DLD1 (cell line): ENCODE data around the gene DELE1.
"Not testable (repeated sequence)": the region's sequence is repeated elsewhere in the genome, so short reads cannot be mapped to it uniquely, and the experiment has no call there.

ENCODE experiments used
- in situ Hi-C: cut with HindIII; loops from 2 replicates; pipeline ENCODE4 v1.10.0; 2017; ENCODE audit warnings: low sequenced_read_pairs

The DELE1 gene

DNA sequence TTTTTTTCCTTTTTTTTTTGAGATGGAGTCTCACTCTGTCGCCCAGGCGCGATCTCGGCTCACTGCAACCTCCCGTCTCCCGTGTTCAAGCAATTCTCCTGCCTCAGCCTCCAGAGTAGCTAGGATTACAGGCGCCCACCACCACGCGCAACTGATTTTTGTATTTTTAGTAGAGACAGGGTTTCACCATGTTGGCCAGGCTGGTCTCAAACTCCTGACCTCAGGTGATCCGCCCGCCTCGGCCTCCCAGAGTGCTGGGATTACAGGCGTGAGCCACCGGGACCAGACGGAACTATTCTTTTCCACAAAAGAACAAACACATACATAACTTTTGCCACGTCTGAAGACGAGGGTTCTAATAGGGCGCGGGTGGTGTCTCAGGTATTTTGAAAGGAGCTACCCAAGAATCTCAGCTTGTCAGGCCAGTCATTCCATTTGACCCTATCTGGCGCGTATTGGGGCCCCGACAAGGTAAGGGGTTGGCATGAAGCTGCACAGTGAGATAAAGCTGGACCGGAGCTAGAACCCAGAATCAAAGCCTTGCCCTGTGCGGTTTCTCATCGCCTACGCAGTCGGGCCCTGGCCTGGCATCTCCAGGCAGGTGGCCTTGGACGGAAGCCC lies 734 bp upstream of the DELE1 start:
- in situ Hi-C loops, result not testable (repeated sequence)

GRCh38 chr5:141926434-141926833 lies 2.8 kb downstream of the DELE1 start:
- in situ Hi-C loops, result no loop called here

DNA sequence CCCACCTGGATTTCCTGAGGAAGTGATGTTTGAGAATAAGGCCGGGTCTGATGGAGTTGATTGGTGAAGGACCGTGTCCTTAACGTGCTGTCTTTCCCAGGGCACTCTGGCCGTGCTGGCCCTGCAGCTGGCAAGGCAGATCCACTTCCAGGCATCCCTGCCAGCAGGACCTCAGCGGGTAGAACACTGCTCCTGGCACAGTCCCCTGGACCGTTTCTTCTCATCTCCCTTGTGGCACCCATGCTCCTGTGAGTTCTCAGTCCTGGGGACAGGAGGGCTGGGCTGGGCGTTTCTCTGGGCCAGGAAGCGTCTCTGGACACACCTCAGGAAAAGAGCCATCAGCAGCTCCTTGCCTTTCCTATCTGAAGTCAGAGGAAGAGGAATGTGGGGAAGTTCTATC lies 4.4 kb downstream of the DELE1 start:
- in situ Hi-C loops, result no loop called here

DNA sequence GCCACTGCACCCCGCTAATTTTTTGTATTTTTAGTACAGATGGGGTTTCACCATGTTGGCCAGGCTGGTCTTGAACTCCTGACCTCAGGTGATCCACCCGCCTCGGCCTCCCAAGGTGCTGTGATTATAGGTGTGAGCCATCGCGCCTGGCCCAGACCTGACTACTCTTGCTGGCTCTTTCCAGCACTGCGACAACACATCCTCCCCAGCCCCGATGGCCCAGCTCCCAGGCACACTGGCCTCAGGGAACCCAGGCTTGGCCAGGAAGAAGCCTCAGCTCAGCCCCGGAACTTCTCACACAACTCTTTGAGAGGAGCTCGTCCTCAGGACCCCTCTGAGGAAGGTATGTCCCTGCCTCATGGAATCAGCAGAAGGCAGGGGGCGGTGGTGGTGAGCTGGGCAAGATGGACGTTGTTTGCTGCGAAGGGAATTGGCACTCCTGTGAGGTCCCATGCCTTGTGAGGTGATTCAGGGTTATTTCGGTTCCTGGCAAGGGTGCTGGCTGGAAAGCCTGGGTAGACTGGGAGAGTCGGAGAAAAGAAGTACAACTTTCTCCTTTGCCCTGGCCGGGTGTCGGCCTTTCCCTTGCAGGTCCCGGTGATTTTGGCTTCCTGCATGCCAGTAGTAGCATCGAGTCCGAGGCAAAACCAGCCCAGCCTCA lies 5.9 kb downstream of the DELE1 start:
- in situ Hi-C loops, result no loop called here

DNA sequence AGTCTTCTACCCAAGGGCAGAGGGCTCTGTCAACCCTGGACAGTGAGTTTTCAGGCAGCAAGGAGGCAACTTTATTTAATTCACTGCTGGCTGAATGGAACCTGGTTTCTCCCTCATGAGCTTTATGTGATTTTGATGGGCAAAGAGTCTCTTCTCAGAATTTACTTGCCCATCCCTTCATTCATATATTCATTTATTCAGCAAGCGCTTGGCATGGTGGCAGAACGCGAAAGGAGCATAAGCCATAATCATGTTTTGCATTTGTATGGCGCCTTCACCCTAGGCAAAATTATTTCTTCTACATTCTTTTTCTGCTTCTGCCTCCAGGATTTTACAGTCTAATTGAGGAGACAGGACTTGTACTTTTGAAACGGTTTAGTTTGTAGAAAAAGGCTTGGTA lies 8.0 kb downstream of the DELE1 start:
- in situ Hi-C loops, result no loop called here

DNA sequence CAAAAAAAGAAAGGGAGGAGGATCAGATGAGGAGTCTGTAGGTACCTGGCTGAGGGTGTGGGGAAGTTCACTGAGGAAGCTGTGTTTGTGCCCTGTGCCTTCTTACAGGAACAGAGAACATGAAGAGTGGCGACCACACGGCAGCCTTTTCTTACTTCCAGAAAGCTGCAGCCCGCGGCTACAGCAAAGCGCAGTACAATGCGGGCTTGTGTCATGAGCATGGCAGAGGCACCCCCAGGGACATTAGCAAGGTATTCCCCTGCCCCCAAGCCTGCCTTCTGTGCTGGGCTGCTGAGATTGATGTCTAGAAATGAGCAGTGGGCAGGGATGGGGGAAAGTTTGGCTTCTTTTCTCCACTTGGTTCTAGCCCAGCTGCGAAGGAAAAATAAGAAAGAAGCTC lies 9.5 kb downstream of the DELE1 start:
- in situ Hi-C loops, result no loop called here

GRCh38 chr5:141934099-141934844 lies 10.6 kb downstream of the DELE1 start:
- in situ Hi-C loops, result no loop called here

DNA sequence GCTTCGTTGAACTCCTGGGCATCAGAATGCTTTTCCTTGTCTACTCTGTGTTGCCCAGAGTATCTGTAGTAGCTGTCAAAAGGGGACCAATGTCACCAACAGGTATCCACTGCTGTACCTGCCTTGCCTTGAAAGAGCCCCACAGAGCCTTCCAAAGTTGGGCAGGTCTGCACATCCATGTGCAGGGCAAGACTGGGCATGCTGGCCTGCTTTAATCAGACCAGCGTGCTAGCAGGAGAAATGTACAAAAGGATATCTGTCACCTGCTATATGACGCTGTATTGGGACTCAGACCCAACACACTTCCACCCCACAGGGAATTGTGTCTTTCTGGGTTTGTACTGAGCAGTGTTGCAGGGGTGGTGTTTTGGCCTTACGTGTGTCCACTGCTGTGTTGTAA lies 11.9 kb downstream of the DELE1 start:
- in situ Hi-C loops, result no loop called here

GRCh38 chr5:141940695-141941271 lies 17.1 kb downstream of the DELE1 start:
- in situ Hi-C loops, result no loop called here

- in situ Hi-C loops, result no loop called here
Measured at GRCh38 chr5:141941307-141941706, 17.6 kb downstream of the DELE1 start.

DNA sequence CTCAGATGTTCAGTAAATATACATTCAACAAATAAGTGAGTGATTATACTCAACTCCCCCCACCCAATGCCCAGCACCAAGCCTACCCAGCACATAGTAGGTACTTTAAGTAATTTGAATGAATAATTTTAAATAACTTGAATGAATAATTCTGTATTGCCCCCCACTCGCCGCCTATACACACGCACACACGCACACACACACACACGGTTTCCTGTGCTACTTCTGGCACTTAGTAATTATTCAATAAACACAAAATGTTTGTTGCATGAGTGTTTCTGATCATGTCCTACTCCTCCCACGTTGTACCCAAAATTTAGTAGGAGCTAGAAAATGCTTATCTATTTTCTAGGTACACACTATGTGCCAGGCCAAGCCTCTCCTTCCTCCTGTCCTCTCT lies 18.1 kb downstream of the DELE1 start:
- in situ Hi-C loops, result no loop called here

DNA sequence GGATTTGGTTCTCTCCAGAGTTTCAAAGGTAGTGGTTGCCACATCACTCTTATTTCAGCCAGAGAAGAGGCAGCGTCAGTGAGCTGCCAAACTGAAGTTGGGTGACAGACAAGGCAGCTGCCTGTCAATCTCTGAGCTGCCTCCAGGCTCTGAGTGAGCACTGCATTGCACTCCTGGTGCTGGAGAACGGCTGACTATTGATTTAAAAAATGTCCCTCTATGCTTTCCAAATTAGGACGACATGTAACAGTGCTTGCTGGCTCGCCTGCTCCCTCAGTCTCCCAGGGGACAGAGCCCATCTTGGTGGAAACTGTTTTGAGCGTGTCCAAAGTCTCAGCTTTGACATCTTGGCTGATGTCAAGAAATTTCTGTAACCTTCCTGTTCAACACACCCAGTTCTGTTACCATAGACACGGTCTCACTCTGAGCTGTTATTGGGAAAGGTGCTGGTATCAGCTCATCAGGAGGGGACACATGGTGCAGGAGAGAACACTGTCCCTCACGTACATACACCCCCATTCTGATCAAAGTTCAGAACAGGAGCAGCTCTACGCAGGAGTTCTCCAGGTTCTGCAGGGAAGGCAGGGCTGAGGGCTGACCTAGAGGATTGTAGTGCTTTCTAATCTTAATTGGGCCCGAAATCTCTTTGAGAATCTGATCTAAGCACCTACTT lies 18.6 kb downstream of the DELE1 start:
- in situ Hi-C loops, result no loop called here

DNA sequence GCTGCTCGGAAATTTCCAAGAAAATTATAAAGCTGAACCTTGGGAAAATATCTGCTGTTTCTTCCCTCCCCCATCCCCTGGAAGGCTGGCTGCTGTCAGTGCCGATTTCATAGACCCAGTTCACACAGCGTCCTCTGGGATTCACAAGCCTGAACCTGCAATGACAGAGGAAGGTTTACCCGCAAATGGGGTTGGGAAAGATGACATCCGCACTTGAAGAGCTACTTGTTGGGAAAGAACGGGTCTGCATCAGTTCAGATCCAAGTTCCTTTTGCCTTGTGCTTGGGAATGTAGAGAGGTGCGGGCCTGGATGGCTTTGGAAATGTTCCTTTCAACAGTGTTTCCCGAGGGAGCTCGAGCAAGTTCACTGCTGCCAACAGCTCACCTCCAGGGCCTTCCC lies 20.4 kb downstream of the DELE1 start:
- in situ Hi-C loops, result no loop called here

GRCh38 chr5:141945511-141946051 lies 21.9 kb downstream of the DELE1 start:
- in situ Hi-C loops, result no loop called here

GRCh38 chr5:141947316-141947715 lies 23.6 kb downstream of the DELE1 start:
- in situ Hi-C loops, result no loop called here

DNA sequence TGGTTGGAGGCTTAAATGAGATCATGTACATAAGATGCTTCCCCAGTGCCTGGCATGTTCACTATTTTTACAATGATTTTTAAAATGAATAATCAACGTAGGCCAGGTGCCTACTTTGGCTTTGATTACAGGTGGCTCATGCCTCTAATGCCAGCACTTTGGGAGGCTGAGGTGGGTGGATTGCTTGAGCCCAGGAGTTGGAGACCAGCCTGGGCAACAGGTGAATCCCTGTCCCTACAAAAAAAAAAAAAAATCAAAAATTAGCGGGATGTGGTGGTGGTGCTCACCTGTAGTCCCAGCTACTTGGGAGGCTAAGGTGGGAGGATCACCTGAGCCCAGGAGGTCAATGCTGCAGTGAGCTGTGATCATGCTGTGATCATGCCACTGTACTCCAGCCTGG lies 25.1 kb downstream of the DELE1 start:
- in situ Hi-C loops, result no loop called here

- in situ Hi-C loops, result no loop called here
Measured at GRCh38 chr5:141949511-141949910, 25.8 kb downstream of the DELE1 start.

GRCh38 chr5:141950207-141951005 lies 26.7 kb downstream of the DELE1 start:
- in situ Hi-C loops, result no loop called here

DNA sequence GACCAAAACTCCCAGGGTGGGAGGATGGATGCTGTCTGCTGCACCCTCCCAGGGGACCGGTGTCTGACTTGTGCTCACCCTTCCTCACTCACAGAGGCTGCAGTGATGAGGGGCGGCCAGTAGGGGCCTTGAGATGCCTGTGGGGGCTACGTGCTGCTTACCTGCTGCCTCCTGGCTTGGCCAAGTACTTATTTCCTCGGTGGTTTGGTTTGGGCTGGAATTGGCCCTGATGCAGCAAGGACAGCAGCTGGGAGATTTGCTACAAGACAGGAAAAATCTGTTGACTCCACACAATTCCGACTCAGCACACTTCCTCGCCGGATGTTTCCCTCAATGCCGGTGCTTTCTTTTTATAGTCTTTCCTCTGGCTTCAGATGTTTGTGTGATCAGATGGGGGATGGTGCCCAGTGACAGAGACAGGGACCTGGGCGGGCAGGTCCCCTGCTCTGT lies 27.7 kb downstream of the DELE1 start:
- in situ Hi-C loops, result no loop called here

DNA sequence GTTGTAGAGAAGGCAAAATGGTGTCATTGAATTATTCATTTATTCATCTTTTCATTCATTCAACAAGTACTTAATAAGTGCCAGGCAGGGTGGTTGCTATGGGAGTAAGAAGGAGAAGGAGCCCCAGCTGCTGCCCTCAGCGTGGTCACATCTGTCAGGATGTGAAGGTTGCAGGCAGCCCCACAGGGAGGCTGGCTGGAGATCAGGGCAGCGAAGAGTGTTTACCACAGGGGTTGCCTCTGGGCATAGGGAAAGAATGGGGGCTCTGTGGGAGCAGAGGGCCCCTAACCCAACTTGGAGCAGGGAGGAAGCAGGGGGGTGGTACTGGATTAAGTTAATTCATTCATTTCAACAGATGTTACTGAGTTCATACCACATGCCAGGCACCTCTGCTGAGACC lies 28.3 kb downstream of the DELE1 start:
- in situ Hi-C loops, result no loop called here
